Spleen (tissue), 11 donors: ENCODE results near the gene MALT1. TPM values are rescaled to one million over a fixed set of nuclear protein-coding genes. Genes with fewer than 3 reads are reported as not detected.
A peak's percentile ranks its signal among the peaks of the same experiment; 100 is the strongest.

Experiments
- DNase-seq: peaks from one replicate; pipeline ENCODE4 v3.0.0-alpha.2; 2020
- H3K27ac ChIP-seq, 8 donors: fragments of 200-600 bp; sonication (generic) in 7 of 8; 1 replicate in 4 of 8; 2 replicates in 4 of 8; pipeline versions ENCODE4 v1.5.0 to v1.8.0; 2016 to 2021; ENCODE audit warnings: inconsistent platforms in 4 of 8, mild to moderate bottlenecking in 4 of 8, moderate library complexity in 1 of 8
- H3K27me3 ChIP-seq, 7 donors: fragments of 200-600 bp; sonication (generic) in 6 of 7; replicated peaks in 1 of 7; 1 replicate in 4 of 7; 2 replicates in 3 of 7; pipeline versions ENCODE4 v1.5.0 to v1.8.0; 2016 to 2021; ENCODE audit warnings: inconsistent platforms in 3 of 7, mild to moderate bottlenecking in 1 of 7
- H3K36me3 ChIP-seq, 6 donors: fragments of 200-600 bp; sonication (generic) in 5 of 6; 1 replicate in 4 of 6; 2 replicates in 2 of 6; pipeline versions ENCODE4 v1.5.0 to v1.8.0; 2016 to 2021; ENCODE audit warnings: inconsistent platforms in 2 of 6
- H3K4me1 ChIP-seq, 6 donors: fragments of 200-600 bp; sonication (generic) in 5 of 6; 1 replicate in 3 of 6; 2 replicates in 3 of 6; pipeline versions ENCODE4 v1.5.0 to v1.8.0; 2016 to 2021; ENCODE audit warnings: inconsistent platforms in 3 of 6
- H3K4me3 ChIP-seq, 8 donors: fragments of 200-600 bp; sonication (generic) in 7 of 8; 1 replicate in 4 of 8; 2 replicates in 4 of 8; pipeline versions ENCODE4 v1.5.0 to v1.8.0; 2016 to 2021; ENCODE audit warnings: inconsistent platforms in 4 of 8, mild to moderate bottlenecking in 4 of 8, moderate library complexity in 2 of 8
- H3K9me3 ChIP-seq, 8 donors: fragments of 200-600 bp; sonication (generic) in 7 of 8; 1 replicate in 4 of 8; 2 replicates in 4 of 8; pipeline versions ENCODE4 v1.5.0 to v1.8.0; 2016 to 2021; ENCODE audit warnings: inconsistent platforms in 4 of 8
- POLR2A ChIP-seq, 3 donors: fragments of 450-650 bp; IDR thresholded peaks; one replicate each; pipeline ENCODE4 v1.5.1; 2017; ENCODE audit warnings: antibody characterized with exemption in 3 of 3, mild to moderate bottlenecking in 1 of 3
- POLR2AphosphoS5 ChIP-seq, 3 donors: sonication (generic); formaldehyde crosslinking; IDR thresholded peaks; one replicate each; pipeline ENCODE4 v1.5.1; 2017; ENCODE audit warnings: antibody characterized with exemption in 3 of 3
- WGBS, 5 donors: extraction: QIAGEN DNeasy Blood & Tissue Kit in 3 of 5; methylation state at CpG; one replicate each; pipeline versions ENCODE4 v1.1.5 to v1.1.7; 2013 to 2018; 5-methylcytosine and 5-hydroxymethylcytosine counted together
- intact Hi-C: fragments of 100-400 bp; cut with DNase I; formaldehyde crosslinking; loops from one replicate; pipeline ENCODE4 v1.15.0; 2023; ENCODE audit warnings: low total_unique reads
- polyA plus RNA-seq, 3 donors: library from polyadenylated mRNA; stranded (reverse); fragments of 200-250 nt; gene quantifications; one replicate each; pipeline ENCODE4 v1.2.1, GENCODE V29; 2013
- total RNA-seq, 7 donors: library from RNA; depleted of rRNA in 3 of 7; stranded (reverse); fragments of >200 nt in 3 of 7; fragmentation: NEBNext Ultra II Directional in 4 of 7; extraction: Animal tissue kit (Norgen Biotek cat#: 25700) in 4 of 7; gene quantifications; one replicate each; pipeline versions ENCODE4 v1.1.0 to v1.2.1, GENCODE V29; 2016 to 2021
- TF ChIP-seq, protein P1 (sequence below), 11 experiments: fragments of 200-600 bp in 7 of 11; fragments of 450-650 bp in 4 of 11; sonication (generic) in 4 of 11; IDR thresholded peaks in 8 of 11; conservative IDR thresholded peaks in 3 of 11; 1 replicate in 7 of 11; 2 replicates in 4 of 11; pipeline versions ENCODE4 v1.4.0 to v1.8.0; 2016 to 2021; ENCODE audit warnings: antibody characterized with exemption in 11 of 11, inconsistent platforms in 4 of 11, mild to moderate bottlenecking in 1 of 11
- donor health status: healthy with polysubstance abuse.
- donor health status: DM: no; HTN: no; CAD: no; lungs with moderate emphysema.
- donor health status: DM: no; HTN: no; CAD: no.
- donor health status: Bipolar disorder and iron deficiency.
- donor health status: healthy.
- donor health status: DM: no; HTN: no; CAD: no.
- donor health status: DM: yes; HTN: yes; CAD: no.

Gene MALT1
- total and polyA plus RNA-seq, 10 donors: 13.3 to 59.6 (median 50.1) TPM

DNA sequence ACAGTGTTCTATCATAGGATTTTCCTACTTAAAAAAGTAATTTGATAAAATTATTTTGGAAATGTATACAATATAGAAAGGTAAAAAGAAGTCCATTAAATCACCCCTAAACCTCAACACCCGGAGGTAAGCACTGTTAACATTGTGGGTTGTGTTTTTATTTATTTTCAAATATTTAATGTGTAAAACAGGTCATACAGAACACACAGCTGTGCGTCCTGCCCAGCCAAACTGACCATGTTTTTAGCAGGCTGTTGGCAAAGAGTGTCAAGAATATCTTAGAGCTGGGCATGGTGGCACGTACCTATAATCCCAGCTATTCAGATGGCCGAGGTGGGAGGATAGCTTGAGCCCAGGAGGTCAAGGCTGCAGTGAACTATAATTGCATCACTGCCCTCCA lies 114.6 kb downstream of the MALT1 start:
- Histone ChIP-seq H3K4me1 (peaks cover 0 to 26% (median 7%) of the 10 kb centered on the region in 6 donors), H3K9me3 (no peaks in the 10 kb centered on the region), H3K4me3 (no peak overlapping the region), H3K27me3 (peaks cover 0 to 5% (median 0%) of the 10 kb centered on the region in 7 donors), H3K27ac (peak overlapping the region in 1 of 8 donors; percentile 50), H3K36me3 (no peaks in the 10 kb centered on the region)
- DNase-seq: no peak
- 83 to 97% (median 90%) methylated on average over 4 of the region's 4 CpGs for WGBS, 5 donors
- TF ChIP-seq, protein P1, sequence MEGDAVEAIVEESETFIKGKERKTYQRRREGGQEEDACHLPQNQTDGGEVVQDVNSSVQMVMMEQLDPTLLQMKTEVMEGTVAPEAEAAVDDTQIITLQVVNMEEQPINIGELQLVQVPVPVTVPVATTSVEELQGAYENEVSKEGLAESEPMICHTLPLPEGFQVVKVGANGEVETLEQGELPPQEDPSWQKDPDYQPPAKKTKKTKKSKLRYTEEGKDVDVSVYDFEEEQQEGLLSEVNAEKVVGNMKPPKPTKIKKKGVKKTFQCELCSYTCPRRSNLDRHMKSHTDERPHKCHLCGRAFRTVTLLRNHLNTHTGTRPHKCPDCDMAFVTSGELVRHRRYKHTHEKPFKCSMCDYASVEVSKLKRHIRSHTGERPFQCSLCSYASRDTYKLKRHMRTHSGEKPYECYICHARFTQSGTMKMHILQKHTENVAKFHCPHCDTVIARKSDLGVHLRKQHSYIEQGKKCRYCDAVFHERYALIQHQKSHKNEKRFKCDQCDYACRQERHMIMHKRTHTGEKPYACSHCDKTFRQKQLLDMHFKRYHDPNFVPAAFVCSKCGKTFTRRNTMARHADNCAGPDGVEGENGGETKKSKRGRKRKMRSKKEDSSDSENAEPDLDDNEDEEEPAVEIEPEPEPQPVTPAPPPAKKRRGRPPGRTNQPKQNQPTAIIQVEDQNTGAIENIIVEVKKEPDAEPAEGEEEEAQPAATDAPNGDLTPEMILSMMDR (IDR thresholded peaks at IDR 0.05 in 8 of 11, conservative IDR thresholded peaks at IDR 0.05 in 3 of 11): no peak
- no peak for TF ChIP-seq POLR2A (IDR thresholded peaks at IDR 0.05)
- TF ChIP-seq POLR2AphosphoS5 (IDR thresholded peaks at IDR 0.05): no peak
- intact Hi-C loops: loop anchor here (10.0 kb wide), 1 partner anchor 109 kb away; no protein-coding TSS in a partner anchor

DNA sequence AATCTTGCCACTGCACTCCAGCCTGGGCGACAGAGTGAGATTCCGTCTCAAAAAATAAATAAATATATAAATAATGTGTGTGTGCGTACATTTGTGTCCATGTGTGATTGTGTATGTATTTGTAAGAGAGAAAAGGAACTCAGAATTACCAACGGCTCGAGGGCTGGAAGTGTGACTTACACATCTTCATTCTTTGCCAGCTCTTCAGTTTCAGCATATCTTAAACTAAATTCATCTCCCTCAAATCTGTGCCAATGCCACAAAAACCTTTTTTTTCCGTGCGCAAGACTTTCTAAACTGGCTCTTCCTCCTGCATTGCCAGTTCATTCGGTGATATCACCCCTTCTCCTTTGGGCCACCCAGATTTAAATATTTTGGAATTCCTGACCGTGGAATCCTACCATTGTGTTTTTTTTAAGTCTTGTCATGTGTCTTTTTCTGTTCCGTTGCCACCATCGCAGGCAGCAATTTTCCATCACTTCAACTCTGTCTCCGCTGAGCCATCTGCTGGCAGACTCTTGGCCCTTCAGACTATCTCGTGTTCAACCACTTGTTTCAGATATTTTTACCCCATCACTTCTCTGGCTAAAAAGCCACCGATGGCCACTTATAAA lies 116.4 kb downstream of the MALT1 start:
- H3K27ac ChIP-seq: peak overlapping the region in 4 of 8 donors; percentile 5 to 70 (median 66)
- no peaks in the 10 kb centered on the region for H3K36me3 ChIP-seq
- intact Hi-C loops: loop anchor here (10.0 kb wide), 1 partner anchor 107 kb away; no protein-coding TSS in a partner anchor
- H3K4me1 ChIP-seq: peaks cover 3 to 34% (median 8%) of the 10 kb centered on the region in 6 donors
- H3K27me3 ChIP-seq: no peaks in the 10 kb centered on the region
- H3K4me3 ChIP-seq: no peak overlapping the region
- DNase-seq: no peak
- TF ChIP-seq, protein P1 (IDR thresholded peaks at IDR 0.05 in 8 of 11, conservative IDR thresholded peaks at IDR 0.05 in 3 of 11): no peak
- no peak for TF ChIP-seq POLR2A (IDR thresholded peaks at IDR 0.05)
- 83 to 88% (median 84%) methylated on average over 14 of the region's 14 CpGs for WGBS, 5 donors
- no peaks in the 10 kb centered on the region for H3K9me3 ChIP-seq

DNA sequence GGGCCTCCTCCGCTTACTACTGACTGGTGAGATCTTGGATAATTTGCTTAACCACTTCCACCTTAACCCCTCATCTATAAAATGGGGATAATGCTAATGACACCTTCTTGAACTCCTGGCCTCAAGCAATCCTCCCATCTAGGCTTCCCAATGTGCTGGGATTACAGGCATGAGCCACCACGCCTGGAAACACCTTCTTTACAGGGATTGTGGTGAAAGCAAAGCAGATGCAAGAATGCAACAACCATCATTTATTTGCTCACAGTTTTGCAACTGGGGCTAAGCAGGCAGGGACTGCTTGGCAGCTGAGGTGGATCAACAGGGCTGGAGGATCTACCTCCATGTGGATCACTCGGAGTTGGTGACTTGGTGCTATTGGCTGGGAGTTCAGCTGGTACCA lies 117.2 kb downstream of the MALT1 start:
- peaks cover 3 to 34% (median 8%) of the 10 kb centered on the region in 6 donors for H3K4me1 ChIP-seq
- H3K27ac ChIP-seq: peak overlapping the region in 6 of 8 donors; percentile 32 to 70 (median 64)
- no peak for DNase-seq
- H3K36me3 ChIP-seq: no peaks in the 10 kb centered on the region
- intact Hi-C loops: loop anchor here (10.0 kb wide), 1 partner anchor 106 kb away; no protein-coding TSS in a partner anchor
- no peaks in the 10 kb centered on the region for H3K27me3 ChIP-seq
- H3K9me3 ChIP-seq: no peaks in the 10 kb centered on the region
- TF ChIP-seq POLR2AphosphoS5 (IDR thresholded peaks at IDR 0.05) (no peak), POLR2A (IDR thresholded peaks at IDR 0.05) (no peak)
- TF ChIP-seq, protein P1 (IDR thresholded peaks at IDR 0.05 in 8 of 11, conservative IDR thresholded peaks at IDR 0.05 in 3 of 11): no peak
- H3K4me3 ChIP-seq: no peak overlapping the region
- WGBS, 5 donors: 88 to 94% (median 92%) methylated on average over 3 of the region's 3 CpGs
